GM10248 (cell line): ENCODE data around the gene ANO2.

Experiments used
- CTCF ChIA-PET: fragments of 300-600 bp; sonication (Branson Sonifier 250); formaldehyde crosslinking; extraction: SDS; loops from one replicate; lab custom pipeline; 2021; ENCODE audit warnings: antibody characterized with exemption; lab: Yijun Ruan, JAX
- POLR2A ChIA-PET: fragments of 350-650 bp; sonication (Branson Sonifier 250); formaldehyde crosslinking; extraction: SDS; loops from one replicate; lab custom pipeline; 2020; ENCODE audit warnings: antibody characterized with exemption; lab: Yijun Ruan, JAX
- DNase-seq: peaks from one replicate; pipeline ENCODE4 v3.0.0; 2012; ENCODE audit errors: extremely low spot score
- CTCF ChIP-seq: IDR thresholded peaks from 2 replicates; pipeline ENCODE4 v1.5.1; 2012; ENCODE audit warnings: mild to moderate bottlenecking, low read depth; ENCODE audit errors: extremely low read depth, missing control alignments, control extremely low read depth

The ANO2 gene

GRCh38 chr12:5807090-5807414, 138.0 kb downstream of the ANO2 start:
- CTCF ChIA-PET, result no interaction called here
- no peak for TF ChIP-seq CTCF
- DNase-seq, result no peak
- POLR2A ChIA-PET, result no interaction called here

GRCh38 chr12:5806371-5807089, 138.5 kb downstream of the ANO2 start:
- ChIA-PET POLR2A (no interaction called here), CTCF (no interaction called here)
- TF ChIP-seq CTCF, result no peak
- no peak for DNase-seq

- CTCF ChIA-PET, result interaction anchor here (1.6 kb wide), 1 partner anchor 11 kb away, joined by 6 read pairs; no protein-coding TSS in a partner anchor
- no peak for DNase-seq
- TF ChIP-seq CTCF, result no peak
- POLR2A ChIA-PET, result no interaction called here
Observed at GRCh38 chr12:5803532-5803931, 141.5 kb downstream of the ANO2 start.

- CTCF ChIA-PET, result interaction anchor here (1.1 to 1.5 kb wide), 2 partner anchors 11 to 53 kb away, joined by 3 to 4 read pairs; no protein-coding TSS in a partner anchor
- POLR2A ChIA-PET, result no interaction called here
- no peak for DNase-seq
- no peak for TF ChIP-seq CTCF
Observed at GRCh38 chr12:5798242-5799015, 146.6 kb downstream of the ANO2 start.

GRCh38 chr12:5797661-5798060, 147.4 kb downstream of the ANO2 start:
- no peak for TF ChIP-seq CTCF
- DNase-seq, result no peak
- POLR2A ChIA-PET, result no interaction called here
- CTCF ChIA-PET, result interaction anchor here (1.1 kb wide), 1 partner anchor 11 kb away, joined by 3 read pairs; no protein-coding TSS in a partner anchor

- ChIA-PET POLR2A (no interaction called here), CTCF (no interaction called here)
- no peak for TF ChIP-seq CTCF
- no peak for DNase-seq
Observed at GRCh38 chr12:5796959-5797225, 148.2 kb downstream of the ANO2 start.
